Measurements from ENCODE around the gene LYRM4.

DNA sequence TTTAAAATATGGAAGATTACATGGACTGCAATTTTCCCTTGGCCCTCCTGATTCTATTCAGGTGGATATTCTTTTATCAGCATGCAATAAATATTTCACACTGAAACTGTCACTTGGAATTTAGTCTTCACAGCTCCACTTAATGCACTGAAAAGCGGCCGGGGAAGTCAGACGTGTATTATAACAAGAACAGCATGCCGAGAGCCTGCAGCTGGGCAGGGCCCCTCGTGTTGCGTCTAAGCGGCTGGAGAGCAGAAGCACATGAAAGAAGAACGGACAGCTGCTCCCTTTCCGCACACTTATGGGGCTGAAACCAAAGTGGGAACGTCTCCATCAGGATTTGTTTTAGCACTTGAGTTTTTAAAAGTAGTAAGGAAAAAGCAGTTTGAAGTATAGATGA lies 57.2 kb downstream of the LYRM4 start:
- TF ChIP-seq, protein P1, sequence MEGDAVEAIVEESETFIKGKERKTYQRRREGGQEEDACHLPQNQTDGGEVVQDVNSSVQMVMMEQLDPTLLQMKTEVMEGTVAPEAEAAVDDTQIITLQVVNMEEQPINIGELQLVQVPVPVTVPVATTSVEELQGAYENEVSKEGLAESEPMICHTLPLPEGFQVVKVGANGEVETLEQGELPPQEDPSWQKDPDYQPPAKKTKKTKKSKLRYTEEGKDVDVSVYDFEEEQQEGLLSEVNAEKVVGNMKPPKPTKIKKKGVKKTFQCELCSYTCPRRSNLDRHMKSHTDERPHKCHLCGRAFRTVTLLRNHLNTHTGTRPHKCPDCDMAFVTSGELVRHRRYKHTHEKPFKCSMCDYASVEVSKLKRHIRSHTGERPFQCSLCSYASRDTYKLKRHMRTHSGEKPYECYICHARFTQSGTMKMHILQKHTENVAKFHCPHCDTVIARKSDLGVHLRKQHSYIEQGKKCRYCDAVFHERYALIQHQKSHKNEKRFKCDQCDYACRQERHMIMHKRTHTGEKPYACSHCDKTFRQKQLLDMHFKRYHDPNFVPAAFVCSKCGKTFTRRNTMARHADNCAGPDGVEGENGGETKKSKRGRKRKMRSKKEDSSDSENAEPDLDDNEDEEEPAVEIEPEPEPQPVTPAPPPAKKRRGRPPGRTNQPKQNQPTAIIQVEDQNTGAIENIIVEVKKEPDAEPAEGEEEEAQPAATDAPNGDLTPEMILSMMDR (IDR thresholded peaks at IDR 0.05; ENCODE audit: insufficient read depth, low read length): no peak
- no peak for TF ChIP-seq GABPA (IDR thresholded peaks at IDR 0.05; ENCODE audit: low read depth)
- TF ChIP-seq, protein P2, sequence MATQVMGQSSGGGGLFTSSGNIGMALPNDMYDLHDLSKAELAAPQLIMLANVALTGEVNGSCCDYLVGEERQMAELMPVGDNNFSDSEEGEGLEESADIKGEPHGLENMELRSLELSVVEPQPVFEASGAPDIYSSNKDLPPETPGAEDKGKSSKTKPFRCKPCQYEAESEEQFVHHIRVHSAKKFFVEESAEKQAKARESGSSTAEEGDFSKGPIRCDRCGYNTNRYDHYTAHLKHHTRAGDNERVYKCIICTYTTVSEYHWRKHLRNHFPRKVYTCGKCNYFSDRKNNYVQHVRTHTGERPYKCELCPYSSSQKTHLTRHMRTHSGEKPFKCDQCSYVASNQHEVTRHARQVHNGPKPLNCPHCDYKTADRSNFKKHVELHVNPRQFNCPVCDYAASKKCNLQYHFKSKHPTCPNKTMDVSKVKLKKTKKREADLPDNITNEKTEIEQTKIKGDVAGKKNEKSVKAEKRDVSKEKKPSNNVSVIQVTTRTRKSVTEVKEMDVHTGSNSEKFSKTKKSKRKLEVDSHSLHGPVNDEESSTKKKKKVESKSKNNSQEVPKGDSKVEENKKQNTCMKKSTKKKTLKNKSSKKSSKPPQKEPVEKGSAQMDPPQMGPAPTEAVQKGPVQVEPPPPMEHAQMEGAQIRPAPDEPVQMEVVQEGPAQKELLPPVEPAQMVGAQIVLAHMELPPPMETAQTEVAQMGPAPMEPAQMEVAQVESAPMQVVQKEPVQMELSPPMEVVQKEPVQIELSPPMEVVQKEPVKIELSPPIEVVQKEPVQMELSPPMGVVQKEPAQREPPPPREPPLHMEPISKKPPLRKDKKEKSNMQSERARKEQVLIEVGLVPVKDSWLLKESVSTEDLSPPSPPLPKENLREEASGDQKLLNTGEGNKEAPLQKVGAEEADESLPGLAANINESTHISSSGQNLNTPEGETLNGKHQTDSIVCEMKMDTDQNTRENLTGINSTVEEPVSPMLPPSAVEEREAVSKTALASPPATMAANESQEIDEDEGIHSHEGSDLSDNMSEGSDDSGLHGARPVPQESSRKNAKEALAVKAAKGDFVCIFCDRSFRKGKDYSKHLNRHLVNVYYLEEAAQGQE (IDR thresholded peaks at IDR 0.05; ENCODE audit: insufficient replicate concordance, low read depth): no peak
